Activated CD8-positive, alpha-beta memory T cell treated with anti-CD3 and anti-CD28 coated beads for 24 hours (primary cell): Measurements from ENCODE around the gene DDB1.

ENCODE experiments used
- DNase-seq: peaks from one replicate; pipeline ENCODE4 v3.0.0-alpha.2; 2020

DDB1 gene

DNA sequence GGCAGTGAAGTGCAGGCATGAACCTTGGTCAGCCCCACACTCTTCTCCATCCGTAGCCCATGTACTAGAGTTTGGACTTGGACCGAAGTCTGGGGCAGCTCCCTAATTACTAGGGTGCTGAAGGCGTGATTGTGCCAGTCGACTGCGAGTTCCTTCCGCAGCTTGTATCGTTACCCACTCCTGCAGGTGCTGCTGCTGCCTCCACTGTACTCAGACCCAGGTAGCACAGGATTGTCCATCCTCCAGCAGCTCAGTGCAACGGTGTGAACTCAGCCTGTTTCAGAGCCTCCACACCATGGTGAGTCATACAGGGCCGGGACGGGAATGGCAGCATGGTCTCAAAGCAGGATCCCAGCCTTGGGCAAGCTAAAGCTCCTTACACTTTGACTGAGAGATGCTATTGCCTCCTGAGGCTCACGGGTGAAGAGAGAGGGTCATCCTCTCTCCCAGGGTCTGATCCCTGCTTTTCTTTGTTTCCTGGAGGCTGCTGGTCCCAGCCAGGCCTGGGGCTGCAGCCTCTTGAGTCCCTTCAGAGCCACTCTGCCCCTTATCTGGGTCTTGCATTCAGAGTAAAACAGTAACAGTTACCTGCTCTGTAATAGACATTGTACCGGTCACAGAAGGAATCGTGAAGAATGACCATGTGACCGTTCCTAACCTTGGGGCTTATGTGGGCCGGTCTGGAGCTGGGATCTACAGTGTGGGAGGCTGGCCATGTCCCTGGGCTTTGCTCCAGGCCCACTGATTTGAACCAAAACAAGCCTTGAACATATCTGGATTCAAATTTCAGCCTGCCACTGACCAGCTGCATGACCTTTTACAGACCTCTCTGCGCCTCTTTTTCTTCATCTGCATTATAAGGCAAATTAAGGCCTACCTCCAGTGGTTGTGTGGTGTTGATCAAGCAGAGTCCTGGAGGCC, 1.8 kb upstream of the DDB1 start:
- DNase-seq: peak; percentile 60

DNA sequence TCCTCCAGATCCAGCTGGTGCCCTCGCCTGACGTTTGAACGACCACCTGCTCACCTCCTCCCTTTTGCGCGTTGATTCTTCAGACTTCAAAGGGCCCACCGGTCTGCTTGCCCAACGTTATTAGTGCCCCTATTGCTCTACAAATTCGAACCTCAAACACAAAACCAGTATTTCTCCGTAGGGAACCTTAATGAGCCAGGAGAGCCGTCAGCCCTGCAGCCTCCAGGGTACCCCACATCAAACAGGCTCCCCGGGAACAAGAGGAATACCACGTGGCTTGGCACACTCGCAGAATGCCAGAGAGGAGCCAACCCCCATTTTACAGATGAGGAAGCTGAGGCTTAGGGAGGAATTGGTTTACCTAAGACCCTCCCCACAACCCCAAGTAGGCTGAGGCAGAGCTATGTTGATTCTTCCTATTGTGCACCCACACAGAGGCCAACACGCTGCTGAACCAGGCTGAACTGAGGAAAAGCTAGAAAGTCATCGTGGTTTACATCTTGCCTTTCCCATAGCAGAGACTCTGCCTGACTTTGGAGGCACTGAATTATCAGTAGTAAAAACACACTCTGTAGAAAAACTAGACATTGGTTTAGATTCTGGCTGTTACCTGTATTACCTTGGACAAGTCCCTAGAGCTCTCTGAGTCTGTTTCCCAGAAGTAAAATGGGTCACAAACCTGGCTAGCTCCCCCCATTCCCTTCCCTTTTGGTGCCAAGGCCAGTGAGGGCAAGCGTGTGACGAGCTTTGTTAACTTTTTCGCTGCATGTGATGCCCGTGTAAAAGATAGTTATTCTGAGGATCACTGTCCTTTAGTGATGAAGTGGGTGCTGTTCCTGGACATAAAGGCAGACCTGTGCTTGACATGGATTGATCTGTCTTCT, 887 bp upstream of the DDB1 start:
- peak; percentile 59 for DNase-seq

DNA sequence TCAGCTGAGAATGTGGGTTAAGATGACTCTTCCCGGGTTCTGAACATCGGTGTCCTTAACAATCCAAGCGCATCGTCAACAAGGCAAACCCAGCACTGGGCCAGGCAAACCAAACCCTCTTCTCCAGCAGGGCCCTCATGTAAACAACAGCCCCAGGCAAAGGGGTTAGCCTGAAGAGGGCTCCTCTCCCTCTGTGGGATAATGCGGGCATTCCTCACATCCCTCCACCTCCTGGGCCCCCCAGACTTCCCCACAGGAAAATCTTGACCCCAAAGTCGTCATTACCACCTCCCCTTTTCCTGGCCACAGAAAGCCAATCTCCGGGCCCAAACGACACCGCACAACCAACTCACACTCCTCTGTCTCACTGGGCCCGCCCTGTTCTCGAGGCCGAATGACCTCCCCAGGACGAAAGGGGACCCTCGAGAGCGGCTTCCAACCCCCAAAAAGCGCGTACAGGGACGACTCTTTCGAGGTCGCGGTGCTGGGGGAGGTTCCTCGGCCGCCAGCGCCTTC, 566 bp downstream of the DDB1 start:
- peak; percentile 59 for DNase-seq

DNA sequence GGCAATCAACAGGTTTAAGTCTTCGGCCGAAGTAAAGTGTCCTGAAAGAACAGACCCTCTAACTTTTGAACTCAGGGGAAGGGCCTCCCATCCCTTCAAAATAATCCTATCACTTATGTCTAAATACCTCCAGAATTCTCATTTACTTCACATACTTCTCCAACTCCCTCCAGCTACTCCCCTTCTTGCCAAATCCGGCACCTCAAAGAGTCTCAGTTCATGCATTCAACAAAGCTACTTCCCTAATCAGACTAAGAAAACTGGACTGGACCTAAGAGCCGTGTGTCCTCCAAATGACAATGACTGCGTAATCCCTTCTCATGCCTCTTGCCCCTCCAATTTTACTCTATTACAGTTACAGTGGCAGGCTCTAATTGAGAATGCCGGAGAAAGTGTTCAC, 1.3 kb downstream of the DDB1 start:
- no peak for DNase-seq

DNA sequence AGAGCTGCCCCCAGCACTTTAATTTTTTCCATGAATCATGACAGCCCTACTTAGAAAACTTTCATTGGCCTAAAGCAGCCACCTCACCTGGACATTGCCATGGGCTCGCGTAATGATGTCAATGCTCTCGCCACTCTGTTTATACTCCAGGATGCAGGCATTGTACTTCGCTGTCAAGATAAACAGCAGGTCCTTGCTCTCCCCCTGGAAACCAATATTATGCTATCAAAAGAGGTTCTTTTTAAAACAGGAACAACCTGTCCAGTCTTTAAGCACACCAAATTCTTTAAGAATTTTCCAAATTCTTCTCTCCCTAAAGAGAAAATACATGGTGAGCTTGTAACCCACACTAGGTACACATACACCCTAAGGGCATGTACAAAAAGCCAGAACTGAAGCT, 3.0 kb downstream of the DDB1 start:
- DNase-seq: no peak

DNA sequence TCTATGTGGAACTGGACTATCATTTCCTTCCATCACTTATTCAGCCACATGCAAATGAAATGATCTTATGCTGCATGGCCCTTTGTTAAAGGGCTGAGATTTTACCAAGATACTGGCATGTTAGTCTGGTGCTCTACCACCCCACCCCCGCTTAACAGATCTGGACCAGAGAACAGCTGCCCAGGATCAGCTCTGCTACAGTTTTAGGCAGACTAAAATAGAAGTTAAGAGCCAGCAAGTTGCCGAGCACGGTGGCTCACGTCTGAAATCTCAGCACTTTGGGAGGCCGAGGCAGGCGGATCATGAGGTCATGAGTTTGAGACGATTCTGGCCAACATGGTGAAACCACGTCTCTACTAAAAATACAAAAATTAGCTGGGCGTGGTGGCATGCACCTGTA, 4.6 kb downstream of the DDB1 start:
- DNase-seq: no peak

DNA sequence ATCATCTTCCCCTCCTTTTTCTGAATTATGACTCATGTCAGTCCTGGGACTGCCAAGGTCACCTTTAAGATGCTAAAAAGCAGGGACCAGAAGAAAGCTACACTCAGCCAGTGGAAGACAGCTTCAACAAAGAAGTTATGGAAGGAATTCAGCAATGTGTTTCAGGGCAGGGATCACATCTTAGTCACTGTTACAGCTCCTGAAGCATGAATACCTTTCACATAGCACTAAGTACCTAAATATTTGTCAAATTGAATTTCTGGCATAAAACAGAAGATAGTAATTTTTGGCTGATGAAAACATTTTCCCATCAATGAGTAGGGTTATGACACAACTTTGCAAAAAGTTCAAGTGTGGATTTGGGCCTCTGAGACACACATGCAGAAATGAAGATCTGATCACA, 5.2 kb downstream of the DDB1 start:
- no peak for DNase-seq

DNA sequence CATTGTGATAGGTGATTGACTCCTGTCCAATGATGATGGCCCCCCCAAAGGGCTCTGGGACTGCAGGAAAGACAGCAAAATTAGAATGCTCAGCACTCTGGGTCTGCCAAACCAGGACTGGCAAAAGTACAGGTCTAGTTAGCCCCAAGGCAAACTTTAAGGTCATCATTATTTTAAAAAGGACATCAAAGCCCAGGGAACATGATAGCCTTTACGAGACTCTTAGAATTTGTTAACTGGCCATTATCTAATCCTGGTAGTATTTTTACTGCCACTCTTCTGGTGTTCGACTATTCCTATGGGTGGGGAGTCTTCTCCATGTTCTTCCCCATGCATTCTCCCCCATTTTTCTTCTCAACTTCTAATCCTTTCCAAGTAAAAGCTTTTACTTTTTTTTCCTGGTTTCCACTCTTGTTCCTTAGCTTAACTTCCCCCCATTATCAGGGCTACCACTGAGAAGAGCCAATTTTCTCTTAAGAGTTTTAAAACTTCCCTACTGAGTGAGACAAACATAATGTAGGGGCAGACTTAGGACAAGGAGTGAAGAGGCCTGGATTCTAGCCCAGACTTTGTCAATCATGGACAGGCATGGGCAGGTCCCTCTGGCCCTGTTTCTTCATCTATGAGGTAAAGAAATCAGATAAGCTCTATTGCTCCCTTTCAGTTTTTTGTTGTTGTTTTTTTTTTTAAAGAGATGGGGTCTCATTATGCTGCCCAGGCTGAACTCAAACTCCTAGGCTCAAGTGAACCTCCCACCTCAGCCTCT, 7.1 kb downstream of the DDB1 start:
- no peak for DNase-seq

DNA sequence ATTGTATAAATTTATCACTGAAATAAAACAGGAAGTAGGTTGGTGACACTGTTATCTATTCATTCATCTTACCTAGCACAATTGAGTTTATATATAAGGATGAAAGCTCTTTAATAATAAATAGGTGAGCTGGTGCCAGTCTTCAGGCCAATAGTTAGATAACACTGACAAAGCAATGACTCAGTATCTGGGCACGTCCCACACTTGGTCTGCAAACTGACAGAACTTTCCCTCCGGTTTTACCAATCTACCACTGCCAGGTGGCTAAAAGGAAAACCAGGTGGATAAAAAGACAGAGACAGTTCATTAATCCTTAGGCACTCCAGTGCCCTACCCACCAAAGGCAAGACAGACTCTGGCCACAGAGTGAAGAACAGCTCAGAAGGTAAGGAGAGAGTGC, 17.6 kb downstream of the DDB1 start:
- no peak for DNase-seq

DNA sequence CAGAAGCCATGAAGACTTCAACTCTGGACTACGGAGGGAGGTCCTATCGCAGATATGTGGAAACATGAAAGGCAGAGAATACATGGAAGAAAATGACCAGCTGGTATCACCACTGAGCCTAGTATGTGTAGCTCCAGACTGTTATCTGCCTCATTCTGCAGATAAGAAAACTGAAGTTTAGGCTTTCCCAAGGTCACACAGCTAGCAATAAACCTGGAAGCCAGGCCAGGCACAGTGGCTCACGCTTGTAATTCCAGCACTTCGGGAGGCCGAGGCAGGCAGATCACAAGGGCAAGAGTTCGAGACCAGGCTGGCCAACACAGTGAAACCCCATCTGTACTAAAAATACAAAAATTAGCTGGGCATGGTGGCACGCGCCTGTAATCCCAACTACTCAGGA, 22.2 kb downstream of the DDB1 start:
- no peak for DNase-seq

DNA sequence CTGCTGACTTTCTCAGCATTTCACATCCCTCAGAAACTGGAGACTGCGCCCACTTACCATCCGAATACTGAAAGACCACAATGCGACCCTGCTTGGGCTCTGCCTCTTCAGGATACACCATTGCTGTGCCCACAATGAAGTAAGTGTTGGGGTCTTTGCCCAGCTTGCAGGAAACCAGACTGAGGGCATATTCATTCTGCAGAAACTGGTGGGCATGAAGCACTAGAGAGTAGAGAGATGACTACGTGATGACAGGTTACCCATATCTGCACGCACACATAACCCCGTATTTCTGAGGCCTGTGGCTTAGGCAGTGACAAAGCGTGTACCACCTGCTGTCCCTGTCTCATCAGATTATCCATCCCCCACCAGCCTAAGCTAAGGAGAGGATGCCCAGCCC, 23.2 kb downstream of the DDB1 start:
- DNase-seq: no peak

DNA sequence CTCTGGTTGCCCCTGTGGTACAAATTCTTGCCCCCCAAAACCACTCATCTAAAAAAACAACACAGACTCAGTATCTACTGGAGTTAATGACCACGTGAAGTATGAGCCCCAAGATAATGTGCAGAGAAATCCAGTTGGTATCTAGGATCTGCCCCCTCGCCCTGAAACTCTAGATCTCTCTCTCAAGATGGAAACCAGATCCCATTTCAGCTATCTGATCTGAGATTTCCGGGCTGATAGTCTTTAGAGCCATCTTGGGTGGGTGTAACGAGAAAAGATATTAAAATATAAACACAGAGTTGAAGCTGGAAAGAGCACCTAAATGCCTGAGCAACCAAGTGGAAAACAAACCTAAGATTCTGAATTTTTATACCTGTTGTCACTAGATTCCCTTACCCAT, 23.8 kb downstream of the DDB1 start:
- no peak for DNase-seq

DNA sequence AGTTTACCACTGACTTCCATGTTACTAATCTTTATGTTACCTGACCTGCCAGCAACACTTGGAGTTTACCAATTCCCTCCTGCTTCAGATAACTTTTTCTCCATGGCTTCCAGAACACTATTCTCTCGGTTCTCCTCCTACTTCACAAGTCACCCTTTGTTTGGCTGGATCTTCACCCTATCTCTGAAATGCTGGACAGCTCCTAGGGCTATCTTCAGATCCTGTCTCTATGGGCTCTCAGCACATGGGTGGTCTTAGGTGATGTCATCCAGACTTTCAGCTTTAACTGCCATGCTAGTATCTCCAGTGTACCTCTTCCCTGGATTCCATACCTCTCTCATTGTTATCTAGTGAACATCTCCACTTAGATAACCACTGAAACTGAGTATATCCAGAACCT, 25.6 kb downstream of the DDB1 start:
- no peak for DNase-seq

DNA sequence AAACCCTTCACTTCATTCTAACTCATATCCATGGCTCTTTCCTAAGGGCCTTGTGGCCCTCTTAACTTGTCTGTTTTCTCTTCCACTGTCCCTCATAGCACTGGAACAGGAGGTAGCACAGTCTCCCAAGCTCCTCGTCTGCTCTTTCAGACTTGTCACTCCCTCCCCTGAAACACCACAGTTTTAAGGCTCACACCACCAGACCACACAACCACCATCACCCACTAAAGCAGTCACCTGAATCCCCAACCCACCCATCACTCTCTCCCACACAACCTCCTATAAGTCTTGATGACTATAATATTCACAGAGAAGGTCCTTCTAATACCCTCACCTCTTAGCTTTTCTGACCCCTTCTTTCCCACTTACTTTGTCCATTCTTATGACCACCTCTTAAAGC, 26.7 kb downstream of the DDB1 start:
- DNase-seq: no peak

DNA sequence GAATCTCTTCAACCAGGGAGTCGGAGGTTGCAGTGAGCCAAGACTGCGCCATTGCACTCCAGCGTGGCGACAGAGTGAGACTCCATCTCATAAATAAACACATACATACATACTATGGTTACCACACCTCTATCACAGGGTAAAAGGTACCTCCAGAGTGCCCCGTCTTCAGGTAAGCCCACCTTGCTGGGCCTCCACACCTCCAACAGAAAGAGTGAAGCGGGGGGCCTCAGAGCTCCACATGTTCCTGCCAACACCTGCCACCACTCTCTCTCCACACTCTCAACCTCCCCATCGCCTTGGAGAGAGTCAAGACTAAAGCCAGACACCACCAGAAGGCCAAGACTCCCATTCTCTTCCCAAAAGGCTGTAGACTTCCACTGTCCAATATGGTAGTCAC, 27.5 kb downstream of the DDB1 start:
- no peak for DNase-seq

DNA sequence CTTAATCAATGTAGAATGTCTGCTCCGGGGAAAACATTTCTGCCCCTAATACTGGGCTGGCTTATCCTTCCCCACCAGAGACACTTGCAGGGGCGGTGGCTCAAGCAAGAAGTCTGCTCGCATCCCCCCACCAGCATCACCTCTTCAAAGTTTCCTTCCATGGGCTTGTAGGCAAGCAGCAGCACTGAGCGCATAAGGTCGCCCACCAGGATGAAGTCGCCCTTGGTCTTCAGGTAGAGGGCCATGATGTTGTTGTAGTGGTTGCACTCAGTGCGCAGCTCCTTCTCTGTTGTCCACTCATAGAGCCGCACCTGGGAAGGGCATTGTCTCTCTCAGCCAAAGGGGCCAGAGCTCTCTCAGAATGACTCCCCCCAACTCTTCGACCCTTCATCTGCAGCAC, 29.2 kb downstream of the DDB1 start:
- no peak for DNase-seq

DNA sequence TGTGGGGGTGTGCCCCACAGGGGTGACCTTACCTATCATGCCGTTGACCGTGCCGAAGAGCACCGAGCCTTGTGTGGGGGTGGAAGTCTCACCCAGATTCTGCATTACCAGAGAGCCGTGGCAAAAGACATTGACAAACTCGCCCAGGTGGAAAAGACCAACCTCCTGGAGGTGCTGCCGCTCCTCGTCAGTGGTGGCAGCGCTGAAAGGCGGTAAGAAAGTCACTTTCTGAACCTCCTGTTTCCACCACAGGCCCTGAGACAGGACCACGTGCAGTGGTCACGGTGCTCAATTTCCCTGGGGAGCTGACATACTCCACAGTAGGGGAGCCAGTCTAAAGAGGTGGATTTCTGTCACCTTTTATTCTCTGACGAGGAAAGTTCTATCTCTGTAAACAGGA, 30.4 kb downstream of the DDB1 start:
- DNase-seq: no peak

DNA sequence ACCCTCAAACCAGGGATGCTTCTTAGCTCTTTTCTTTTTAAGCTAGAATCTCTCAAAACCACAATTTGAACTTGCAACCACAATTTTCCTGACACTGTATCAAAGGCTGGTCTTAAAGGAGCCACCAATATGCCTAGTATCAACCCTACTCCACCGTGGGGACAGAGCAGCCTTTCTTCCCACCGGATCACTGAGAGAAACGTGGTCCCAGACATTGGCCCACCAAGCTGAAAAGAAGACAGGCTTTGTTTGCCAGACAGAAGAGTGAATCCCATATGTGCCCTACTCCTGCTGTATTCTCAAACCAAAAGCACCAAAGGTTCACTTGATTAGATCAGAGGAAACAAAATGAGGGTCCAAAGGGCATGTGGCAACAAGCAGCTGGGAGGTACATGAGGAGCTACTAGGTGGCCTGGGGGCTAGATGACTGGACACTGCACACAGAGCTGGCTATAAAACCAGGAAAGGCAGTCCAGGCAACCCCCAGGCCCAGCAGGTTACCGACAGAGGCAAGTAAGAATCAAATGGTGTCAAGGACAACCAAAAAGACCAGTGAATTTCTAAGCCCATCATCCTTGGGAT, 34.2 kb downstream of the DDB1 start:
- no peak for DNase-seq

DNA sequence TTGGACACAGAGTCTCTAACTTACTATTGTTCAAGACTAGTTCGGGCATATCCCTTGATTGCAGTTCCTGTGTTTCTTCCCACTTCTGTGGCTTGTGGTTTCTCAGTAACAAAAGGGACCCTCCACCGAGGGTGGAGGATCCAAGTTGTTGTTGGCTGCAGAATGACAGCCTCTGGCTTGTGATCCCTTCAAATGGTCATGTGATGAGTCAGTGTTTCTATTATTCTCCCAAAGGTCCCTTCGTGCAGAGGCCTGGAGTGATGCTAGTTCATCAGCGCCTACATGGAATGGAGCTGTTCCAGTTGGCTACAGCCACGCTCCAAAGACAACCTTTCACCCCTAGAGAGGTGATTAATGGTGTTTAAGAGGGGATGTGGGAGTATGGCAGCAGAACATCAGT, 35.2 kb downstream of the DDB1 start:
- DNase-seq: no peak

DNA sequence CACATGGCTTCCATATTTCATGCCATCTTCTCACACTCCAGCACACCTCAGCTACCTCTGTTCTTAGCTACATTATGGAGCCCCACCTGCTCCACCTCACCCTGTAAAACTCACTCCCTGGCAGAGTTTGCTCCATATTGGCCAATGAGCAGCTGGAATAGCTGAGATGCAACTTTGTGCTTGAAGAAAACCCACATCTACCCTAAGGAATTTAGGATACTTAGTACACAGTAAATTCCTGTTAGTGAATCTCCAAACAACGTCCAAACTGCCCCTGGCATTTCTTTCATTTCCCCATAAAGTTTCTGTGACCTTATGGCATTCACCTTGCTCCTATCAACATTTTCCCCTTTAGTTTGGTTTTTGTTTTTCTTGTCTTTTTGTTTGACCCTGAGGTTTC, 35.6 kb downstream of the DDB1 start:
- no peak for DNase-seq

DNA sequence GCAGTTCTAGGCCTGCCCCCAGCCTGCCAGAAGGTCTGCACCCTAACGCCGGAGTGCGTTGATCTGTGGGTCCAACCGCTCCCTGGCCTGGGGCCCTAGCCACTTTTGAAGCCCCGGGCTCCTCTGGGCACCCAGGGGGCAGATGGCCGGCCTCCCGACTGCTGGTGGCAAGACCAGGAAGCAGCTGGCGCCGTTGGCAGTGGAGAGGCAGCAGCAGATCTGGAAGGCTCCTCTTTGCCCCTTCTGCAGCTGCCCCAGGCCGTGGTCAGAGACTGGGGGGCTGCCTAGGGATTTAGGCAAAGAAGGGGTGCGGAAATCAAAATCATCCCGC, 37.3 kb downstream of the DDB1 start:
- no peak for DNase-seq

DNA sequence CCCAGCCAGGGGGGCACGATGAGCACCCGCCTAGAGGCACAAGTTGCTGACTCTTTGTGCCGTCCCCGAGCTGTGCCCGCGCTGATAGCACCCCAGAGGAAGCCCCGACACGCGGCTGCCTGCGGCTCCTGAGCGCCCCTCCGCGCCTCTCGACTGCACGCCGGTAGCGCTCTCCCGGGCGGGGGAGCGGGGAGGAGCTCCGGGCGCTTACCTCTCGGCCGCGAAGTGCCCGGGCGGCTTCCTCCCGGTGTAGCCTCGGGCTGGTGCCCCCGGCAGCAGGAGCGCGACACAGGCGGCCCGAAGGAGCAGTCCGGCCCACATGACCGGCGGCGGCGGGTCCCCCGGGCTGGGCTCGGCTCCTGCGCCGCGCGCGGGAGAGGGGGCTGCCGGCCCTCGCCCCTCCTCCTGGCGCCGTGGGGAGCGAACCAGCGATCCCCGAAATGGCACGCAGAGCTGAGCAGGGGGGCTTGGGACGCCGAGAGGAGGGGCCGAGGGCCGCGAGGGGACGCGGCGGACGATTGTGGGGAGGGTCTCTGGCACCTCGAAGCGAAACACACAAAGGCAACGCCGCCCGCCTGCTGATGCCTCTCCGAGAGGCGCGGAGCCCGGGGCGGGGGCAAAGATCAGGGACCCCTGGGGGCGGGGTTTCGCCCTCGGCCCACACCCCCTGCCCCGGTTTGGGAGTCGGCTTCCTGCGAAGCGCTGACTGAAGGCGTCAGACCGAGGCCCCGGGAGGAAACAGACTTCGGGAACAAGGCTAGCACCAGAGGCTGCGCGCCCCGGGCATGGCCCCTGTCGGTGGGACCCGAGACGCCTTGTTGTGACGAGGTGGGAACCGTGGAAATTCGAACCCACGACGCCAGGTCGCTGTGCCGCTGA, 37.9 kb downstream of the DDB1 start, which contains the start of gene VWCE:
Gene VWCE (minus strand): TSS at position 600 of the 879 bp plus-strand sequence. CDS start 279 bp downstream, at position 321.
- DNase-seq: peak; percentile 82
